Esophagus muscularis mucosa (tissue), 3 donors: ENCODE measurements around the gene TMCO4.
A peak's percentile ranks its signal among the peaks of the same experiment; 100 is the strongest.

Experiments
- CTCF ChIP-seq, 3 experiments: fragments of 200-600 bp in 2 of 3; fragments of 450-650 bp in 1 of 3; sonication (generic) in 2 of 3; IDR thresholded peaks; one replicate each; pipeline ENCODE4 v1.5.1; 2017 to 2019; ENCODE audit warnings: antibody characterized with exemption in 3 of 3, mild to moderate bottlenecking in 2 of 3, moderate library complexity in 1 of 3
- POLR2AphosphoS5 ChIP-seq, 2 donors: sonication (generic); formaldehyde crosslinking; IDR thresholded peaks; one replicate each; pipeline ENCODE4 v1.6.1; 2017; ENCODE audit warnings: antibody characterized with exemption in 2 of 2

- TF ChIP-seq POLR2AphosphoS5 (IDR thresholded peaks at IDR 0.05), result no peak
- TF ChIP-seq CTCF (IDR thresholded peaks at IDR 0.05), result peak; percentile 41 to 66 (median 58)
These were observed 11.6 kb upstream of the TMCO4 start for GRCh38 chr1:19811206-19811851.
